ENCODE results near the gene STOML1.

Gene STOML1

DNA sequence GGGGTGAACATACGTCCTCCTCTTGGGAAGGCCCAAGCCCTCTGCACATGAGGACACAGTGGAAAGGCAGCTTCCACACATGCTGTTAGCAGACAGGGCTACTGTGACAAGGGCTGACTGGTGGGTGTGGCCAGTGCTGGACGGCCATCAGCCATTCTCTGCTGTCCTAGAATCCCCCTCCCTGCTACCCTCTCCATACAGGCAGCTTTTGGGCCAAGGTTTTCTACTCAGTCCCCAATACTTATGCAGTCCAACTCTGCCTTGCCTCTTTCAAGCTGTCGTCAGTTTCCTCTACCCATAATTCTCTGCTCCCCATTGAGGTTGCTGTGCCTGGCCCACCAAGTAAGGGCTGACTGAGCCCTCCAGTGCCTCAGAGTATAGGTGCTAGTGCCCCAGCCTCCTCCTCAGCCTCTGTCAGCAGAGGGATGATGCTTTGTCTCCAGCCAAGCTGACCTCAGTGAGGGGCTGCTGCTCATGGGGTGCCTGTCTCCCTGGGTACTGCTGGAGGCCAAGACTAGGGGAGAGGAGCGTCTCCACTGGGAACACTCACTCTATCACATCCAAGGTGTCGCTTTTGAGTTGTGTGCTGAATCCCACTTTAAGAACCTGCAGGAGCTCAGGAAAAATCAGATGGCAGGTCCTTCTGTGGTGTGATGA, 63.0 kb downstream of the STOML1 start:
- DNase-seq (ENCODE audit: low spot score), result no peak
